SK-N-SH treated with all-trans-retinoic acid at 6 μM for 48 hours (cell line): ENCODE measurements around the gene CXCR6.

ENCODE experiments used
- ATAC-seq: fragments of 200-7000 bp; cut with Tn5 transposase; 3 replicates; pipeline ENCODE4 v1.9.1; 2020; ENCODE audit warnings: mild to moderate bottlenecking, moderate library complexity
- ARNTL ChIP-seq: fragments of 450-650 bp; formaldehyde crosslinking; IDR thresholded peaks from 2 replicates; pipeline ENCODE4 v1.5.0; 2020; ENCODE audit warnings: low read depth, mild to moderate bottlenecking, moderate library complexity, borderline replicate concordance
- BACH2 ChIP-seq: fragments of 250-450 bp; sonication (Bioruptor Pico); IDR thresholded peaks from 2 replicates; pipeline ENCODE4 v1.9.0; 2021; ENCODE audit warnings: mild to moderate bottlenecking, borderline replicate concordance
- CSDC2 ChIP-seq: fragments of 250-450 bp; sonication (Bioruptor Pico); IDR thresholded peaks from 2 replicates; pipeline ENCODE4 v1.5.0; 2020; ENCODE audit warnings: mild to moderate bottlenecking, moderate library complexity
- ESRRG ChIP-seq: fragments of 250-450 bp; sonication (Bioruptor Pico); IDR thresholded peaks from 2 replicates; pipeline ENCODE4 v1.6.1; 2021; ENCODE audit warnings: mild to moderate bottlenecking
- GLIS3 ChIP-seq: fragments of 250-450 bp; sonication (Bioruptor Pico); IDR thresholded peaks from 2 replicates; pipeline ENCODE4 v1.5.0; 2020; ENCODE audit warnings: mild to moderate bottlenecking, moderate library complexity
- ISL1 ChIP-seq: fragments of 250-450 bp; sonication (Bioruptor Pico); IDR thresholded peaks from 2 replicates; pipeline ENCODE4 v2.1.2; 2022; ENCODE audit warnings: mild to moderate bottlenecking, moderate library complexity
- OSR1 ChIP-seq: fragments of 250-450 bp; sonication (Bioruptor Pico); IDR thresholded peaks from 2 replicates; pipeline ENCODE4 v1.8.0; 2022; ENCODE audit warnings: moderate library complexity, mild to moderate bottlenecking, inconsistent platforms
- PPARA ChIP-seq: fragments of 250-450 bp; sonication (Bioruptor Pico); IDR thresholded peaks from 2 replicates; pipeline ENCODE4 v1.5.0; 2020; ENCODE audit warnings: mild to moderate bottlenecking, borderline replicate concordance
- RARB ChIP-seq: fragments of 250-450 bp; sonication (Bioruptor Pico); IDR thresholded peaks from 2 replicates; pipeline ENCODE4 v1.8.0; 2021; ENCODE audit warnings: mild to moderate bottlenecking, moderate library complexity
- SNAI2 ChIP-seq: fragments of 250-450 bp; sonication (Bioruptor Pico); IDR thresholded peaks from 2 replicates; pipeline ENCODE4 v1.5.0; 2020; ENCODE audit warnings: mild to moderate bottlenecking, moderate library complexity
- TCF4 ChIP-seq: fragments of 250-450 bp; sonication (Bioruptor Pico); IDR thresholded peaks from 2 replicates; pipeline ENCODE4 v1.8.0; 2021; ENCODE audit warnings: mild to moderate bottlenecking, moderate library complexity, borderline replicate concordance
- TOX ChIP-seq: fragments of 250-450 bp; sonication (Bioruptor Pico); IDR thresholded peaks from 2 replicates; pipeline ENCODE4 v1.8.0; 2021; ENCODE audit warnings: mild to moderate bottlenecking, moderate library complexity, borderline replicate concordance
- ZC3H10 ChIP-seq: fragments of 250-450 bp; sonication (Bioruptor Pico); IDR thresholded peaks from 2 replicates; pipeline ENCODE4 v1.5.1; 2021; ENCODE audit warnings: mild to moderate bottlenecking, moderate library complexity
- ZFP3 ChIP-seq: fragments of 250-450 bp; sonication (Bioruptor Pico); IDR thresholded peaks from 2 replicates; pipeline ENCODE4 v1.5.0; 2020; ENCODE audit warnings: mild to moderate bottlenecking, moderate library complexity
- ZNF565 ChIP-seq: fragments of 450-650 bp; formaldehyde crosslinking; conservative IDR thresholded peaks from 2 replicates; pipeline ENCODE4 v1.5.0; 2020; ENCODE audit warnings: low read depth, mild to moderate bottlenecking, moderate library complexity
- ZNF70 ChIP-seq: fragments of 450-650 bp; formaldehyde crosslinking; IDR thresholded peaks from 2 replicates; pipeline ENCODE4 v1.5.0; 2020; ENCODE audit warnings: mild to moderate bottlenecking, moderate library complexity
- ZNF8 ChIP-seq: fragments of 450-650 bp; formaldehyde crosslinking; IDR thresholded peaks from 2 replicates; pipeline ENCODE4 v1.5.0; 2020; ENCODE audit warnings: mild to moderate bottlenecking, moderate library complexity
- TF ChIP-seq, protein P1 (sequence below): fragments of 250-450 bp; sonication (Bioruptor Pico); IDR thresholded peaks from 2 replicates; pipeline ENCODE4 v1.5.1; 2021; ENCODE audit warnings: mild to moderate bottlenecking, moderate library complexity
- TF ChIP-seq, protein P2 (sequence below): fragments of 250-450 bp; sonication (Bioruptor Pico); IDR thresholded peaks from 2 replicates; pipeline ENCODE4 v1.8.0; 2021; ENCODE audit warnings: low read depth, mild to moderate bottlenecking, moderate library complexity, borderline replicate concordance
- TF ChIP-seq, protein P3 (sequence below): fragments of 250-450 bp; sonication (Bioruptor Pico); IDR thresholded peaks from 2 replicates; pipeline ENCODE4 v1.5.0; 2020; ENCODE audit warnings: mild to moderate bottlenecking, moderate library complexity
- TF ChIP-seq, protein P4 (sequence below): fragments of 250-450 bp; sonication (Bioruptor Pico); IDR thresholded peaks from 2 replicates; pipeline ENCODE4 v1.8.0; 2020; ENCODE audit warnings: mild to moderate bottlenecking, moderate library complexity, borderline replicate concordance
- TF ChIP-seq, protein P5 (sequence below): fragments of 250-450 bp; sonication (Bioruptor Pico); IDR thresholded peaks from 2 replicates; pipeline ENCODE4 v1.5.1; 2020; ENCODE audit warnings: low read depth, mild to moderate bottlenecking, moderate library complexity

CXCR6 gene

DNA sequence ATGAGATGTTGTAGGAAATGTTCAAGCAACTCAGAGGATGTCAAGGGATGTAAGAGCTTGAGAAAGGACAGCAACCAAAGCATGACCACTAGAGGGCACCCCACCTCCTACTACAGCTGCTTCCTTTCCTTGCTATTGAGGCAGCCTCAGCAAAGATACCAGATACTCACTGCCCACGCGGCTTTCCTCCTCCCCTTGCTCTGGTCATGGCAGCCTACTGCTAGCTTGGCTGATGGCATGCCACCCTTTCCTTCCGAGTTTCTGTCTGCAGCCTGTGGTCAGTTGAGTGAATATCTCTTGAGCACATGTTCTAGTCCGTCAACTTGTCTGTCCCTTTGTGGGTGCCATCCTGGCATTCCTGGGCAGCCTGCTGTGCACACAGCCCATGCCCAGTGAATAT lies 4.4 kb upstream of the CXCR6 start:
- ATAC-seq, result peak; percentile 97
- TF ChIP-seq CSDC2 (CRISPR knock-in tag), result no peak
- no peak for TF ChIP-seq RARB (CRISPR knock-in tag)
- no peak for TF ChIP-seq ZFP3 (CRISPR knock-in tag)

DNA sequence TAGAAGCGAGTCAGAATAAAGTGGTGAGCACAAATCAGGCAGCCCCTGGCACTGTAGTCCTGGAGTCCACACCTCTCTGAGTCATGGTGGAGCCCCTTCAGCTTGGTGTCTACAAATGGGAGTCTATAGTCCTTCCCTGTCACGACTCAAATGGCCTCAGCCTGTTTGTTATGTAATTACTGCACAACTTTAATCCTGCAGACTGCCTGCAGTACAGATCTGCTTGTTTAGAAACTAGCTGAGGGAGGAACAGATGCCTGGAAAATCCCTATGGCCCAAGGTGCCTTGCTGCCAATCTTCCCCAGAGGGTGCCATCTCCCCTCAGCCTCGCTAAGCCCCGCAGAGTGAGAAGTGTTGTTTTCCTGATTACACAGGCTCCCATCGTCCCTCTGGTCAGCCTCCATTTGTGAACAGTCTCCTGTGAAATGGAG lies 3.9 kb upstream of the CXCR6 start:
- peak; percentile 33 for ATAC-seq
- TF ChIP-seq, protein P1, sequence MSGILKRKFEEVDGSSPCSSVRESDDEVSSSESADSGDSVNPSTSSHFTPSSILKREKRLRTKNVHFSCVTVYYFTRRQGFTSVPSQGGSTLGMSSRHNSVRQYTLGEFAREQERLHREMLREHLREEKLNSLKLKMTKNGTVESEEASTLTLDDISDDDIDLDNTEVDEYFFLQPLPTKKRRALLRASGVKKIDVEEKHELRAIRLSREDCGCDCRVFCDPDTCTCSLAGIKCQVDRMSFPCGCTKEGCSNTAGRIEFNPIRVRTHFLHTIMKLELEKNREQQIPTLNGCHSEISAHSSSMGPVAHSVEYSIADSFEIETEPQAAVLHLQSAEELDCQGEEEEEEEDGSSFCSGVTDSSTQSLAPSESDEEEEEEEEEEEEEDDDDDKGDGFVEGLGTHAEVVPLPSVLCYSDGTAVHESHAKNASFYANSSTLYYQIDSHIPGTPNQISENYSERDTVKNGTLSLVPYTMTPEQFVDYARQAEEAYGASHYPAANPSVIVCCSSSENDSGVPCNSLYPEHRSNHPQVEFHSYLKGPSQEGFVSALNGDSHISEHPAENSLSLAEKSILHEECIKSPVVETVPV (CRISPR knock-in tag), result no peak
- TF ChIP-seq ZNF8 (CRISPR knock-in tag) (no peak), BACH2 (CRISPR knock-in tag) (no peak), OSR1 (CRISPR knock-in tag) (no peak), ZFP3 (CRISPR knock-in tag) (no peak), ZNF565 (no peak), ISL1 (CRISPR knock-in tag) (no peak), GLIS3 (CRISPR knock-in tag) (no peak)
- TF ChIP-seq, protein P2, sequence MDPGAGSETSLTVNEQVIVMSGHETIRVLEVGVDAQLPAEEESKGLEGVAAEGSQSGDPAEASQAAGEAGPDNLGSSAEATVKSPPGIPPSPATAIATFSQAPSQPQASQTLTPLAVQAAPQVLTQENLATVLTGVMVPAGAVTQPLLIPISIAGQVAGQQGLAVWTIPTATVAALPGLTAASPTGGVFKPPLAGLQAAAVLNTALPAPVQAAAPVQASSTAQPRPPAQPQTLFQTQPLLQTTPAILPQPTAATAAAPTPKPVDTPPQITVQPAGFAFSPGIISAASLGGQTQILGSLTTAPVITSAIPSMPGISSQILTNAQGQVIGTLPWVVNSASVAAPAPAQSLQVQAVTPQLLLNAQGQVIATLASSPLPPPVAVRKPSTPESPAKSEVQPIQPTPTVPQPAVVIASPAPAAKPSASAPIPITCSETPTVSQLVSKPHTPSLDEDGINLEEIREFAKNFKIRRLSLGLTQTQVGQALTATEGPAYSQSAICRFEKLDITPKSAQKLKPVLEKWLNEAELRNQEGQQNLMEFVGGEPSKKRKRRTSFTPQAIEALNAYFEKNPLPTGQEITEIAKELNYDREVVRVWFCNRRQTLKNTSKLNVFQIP (CRISPR knock-in tag), result no peak
- TF ChIP-seq, protein P3, sequence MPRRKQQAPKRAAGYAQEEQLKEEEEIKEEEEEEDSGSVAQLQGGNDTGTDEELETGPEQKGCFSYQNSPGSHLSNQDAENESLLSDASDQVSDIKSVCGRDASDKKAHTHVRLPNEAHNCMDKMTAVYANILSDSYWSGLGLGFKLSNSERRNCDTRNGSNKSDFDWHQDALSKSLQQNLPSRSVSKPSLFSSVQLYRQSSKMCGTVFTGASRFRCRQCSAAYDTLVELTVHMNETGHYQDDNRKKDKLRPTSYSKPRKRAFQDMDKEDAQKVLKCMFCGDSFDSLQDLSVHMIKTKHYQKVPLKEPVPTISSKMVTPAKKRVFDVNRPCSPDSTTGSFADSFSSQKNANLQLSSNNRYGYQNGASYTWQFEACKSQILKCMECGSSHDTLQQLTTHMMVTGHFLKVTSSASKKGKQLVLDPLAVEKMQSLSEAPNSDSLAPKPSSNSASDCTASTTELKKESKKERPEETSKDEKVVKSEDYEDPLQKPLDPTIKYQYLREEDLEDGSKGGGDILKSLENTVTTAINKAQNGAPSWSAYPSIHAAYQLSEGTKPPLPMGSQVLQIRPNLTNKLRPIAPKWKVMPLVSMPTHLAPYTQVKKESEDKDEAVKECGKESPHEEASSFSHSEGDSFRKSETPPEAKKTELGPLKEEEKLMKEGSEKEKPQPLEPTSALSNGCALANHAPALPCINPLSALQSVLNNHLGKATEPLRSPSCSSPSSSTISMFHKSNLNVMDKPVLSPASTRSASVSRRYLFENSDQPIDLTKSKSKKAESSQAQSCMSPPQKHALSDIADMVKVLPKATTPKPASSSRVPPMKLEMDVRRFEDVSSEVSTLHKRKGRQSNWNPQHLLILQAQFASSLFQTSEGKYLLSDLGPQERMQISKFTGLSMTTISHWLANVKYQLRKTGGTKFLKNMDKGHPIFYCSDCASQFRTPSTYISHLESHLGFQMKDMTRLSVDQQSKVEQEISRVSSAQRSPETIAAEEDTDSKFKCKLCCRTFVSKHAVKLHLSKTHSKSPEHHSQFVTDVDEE (CRISPR knock-in tag), result no peak

DNA sequence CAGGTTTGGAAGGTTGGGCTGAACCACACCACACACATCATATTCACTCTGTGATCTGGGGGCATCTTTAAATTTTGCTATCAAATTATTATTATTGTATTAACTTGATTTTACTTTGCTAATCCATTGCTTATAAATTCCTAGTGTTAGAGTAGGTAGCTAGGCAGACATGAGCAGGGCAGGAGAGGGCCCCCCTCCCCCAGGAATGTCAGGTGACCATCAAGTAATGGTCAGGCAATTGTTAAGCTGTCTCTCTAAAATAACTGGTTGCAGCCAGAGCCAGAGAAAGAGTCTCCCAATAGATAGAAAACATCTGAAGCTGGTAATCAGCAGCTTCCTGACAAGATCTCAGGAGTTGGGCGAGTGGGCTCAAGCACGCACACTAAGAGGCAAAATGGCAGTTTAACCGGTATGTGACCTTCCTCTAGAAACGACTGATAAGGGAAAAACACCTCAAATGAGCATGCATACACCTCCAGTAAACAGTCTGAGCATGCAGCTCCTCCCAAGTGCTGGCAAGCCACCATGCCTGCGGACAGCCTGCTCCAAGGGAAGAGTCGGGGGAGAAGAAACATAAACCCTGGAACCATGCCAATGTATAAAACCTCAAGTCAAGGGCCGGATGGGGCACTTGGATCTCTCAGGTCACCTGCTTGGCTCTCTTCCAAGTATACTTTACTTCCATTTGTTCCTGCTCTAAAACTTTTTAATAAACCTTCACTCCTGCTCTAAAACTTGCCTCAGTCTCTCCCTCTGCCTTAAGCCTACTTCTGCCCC lies 3.1 kb upstream of the CXCR6 start:
- TF ChIP-seq ZC3H10 (CRISPR knock-in tag) (no peak), RARB (CRISPR knock-in tag) (no peak), OSR1 (CRISPR knock-in tag) (no peak), ZNF70 (CRISPR knock-in tag) (no peak), TCF4 (CRISPR knock-in tag) (no peak), CSDC2 (CRISPR knock-in tag) (no peak), ISL1 (CRISPR knock-in tag) (no peak), ARNTL (no peak), ZNF8 (CRISPR knock-in tag) (no peak), ZNF565 (no peak), GLIS3 (CRISPR knock-in tag) (no peak), PPARA (CRISPR knock-in tag) (no peak), SNAI2 (CRISPR knock-in tag) (no peak), TOX (no peak), ESRRG (CRISPR knock-in tag) (no peak), BACH2 (CRISPR knock-in tag) (no peak)
- TF ChIP-seq, protein P3 (CRISPR knock-in tag), result no peak
- TF ChIP-seq, protein P2 (CRISPR knock-in tag), result no peak
- TF ChIP-seq, protein P4, sequence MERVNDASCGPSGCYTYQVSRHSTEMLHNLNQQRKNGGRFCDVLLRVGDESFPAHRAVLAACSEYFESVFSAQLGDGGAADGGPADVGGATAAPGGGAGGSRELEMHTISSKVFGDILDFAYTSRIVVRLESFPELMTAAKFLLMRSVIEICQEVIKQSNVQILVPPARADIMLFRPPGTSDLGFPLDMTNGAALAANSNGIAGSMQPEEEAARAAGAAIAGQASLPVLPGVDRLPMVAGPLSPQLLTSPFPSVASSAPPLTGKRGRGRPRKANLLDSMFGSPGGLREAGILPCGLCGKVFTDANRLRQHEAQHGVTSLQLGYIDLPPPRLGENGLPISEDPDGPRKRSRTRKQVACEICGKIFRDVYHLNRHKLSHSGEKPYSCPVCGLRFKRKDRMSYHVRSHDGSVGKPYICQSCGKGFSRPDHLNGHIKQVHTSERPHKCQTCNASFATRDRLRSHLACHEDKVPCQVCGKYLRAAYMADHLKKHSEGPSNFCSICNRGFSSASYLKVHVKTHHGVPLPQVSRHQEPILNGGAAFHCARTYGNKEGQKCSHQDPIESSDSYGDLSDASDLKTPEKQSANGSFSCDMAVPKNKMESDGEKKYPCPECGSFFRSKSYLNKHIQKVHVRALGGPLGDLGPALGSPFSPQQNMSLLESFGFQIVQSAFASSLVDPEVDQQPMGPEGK (CRISPR knock-in tag), result no peak
- TF ChIP-seq, protein P5, sequence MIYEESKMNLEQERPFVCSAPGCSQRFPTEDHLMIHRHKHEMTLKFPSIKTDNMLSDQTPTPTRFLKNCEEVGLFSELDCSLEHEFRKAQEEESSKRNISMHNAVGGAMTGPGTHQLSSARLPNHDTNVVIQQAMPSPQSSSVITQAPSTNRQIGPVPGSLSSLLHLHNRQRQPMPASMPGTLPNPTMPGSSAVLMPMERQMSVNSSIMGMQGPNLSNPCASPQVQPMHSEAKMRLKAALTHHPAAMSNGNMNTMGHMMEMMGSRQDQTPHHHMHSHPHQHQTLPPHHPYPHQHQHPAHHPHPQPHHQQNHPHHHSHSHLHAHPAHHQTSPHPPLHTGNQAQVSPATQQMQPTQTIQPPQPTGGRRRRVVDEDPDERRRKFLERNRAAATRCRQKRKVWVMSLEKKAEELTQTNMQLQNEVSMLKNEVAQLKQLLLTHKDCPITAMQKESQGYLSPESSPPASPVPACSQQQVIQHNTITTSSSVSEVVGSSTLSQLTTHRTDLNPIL, result no peak
- no peak for ATAC-seq
